Measurements from ENCODE around the gene CCM2.
A peak's percentile ranks its signal among the peaks of the same experiment; 100 is the strongest.

The CCM2 gene

GRCh38 chr7:44964831-44965440, 35.1 kb upstream of the CCM2 start:
- TF ChIP-seq, protein P1, sequence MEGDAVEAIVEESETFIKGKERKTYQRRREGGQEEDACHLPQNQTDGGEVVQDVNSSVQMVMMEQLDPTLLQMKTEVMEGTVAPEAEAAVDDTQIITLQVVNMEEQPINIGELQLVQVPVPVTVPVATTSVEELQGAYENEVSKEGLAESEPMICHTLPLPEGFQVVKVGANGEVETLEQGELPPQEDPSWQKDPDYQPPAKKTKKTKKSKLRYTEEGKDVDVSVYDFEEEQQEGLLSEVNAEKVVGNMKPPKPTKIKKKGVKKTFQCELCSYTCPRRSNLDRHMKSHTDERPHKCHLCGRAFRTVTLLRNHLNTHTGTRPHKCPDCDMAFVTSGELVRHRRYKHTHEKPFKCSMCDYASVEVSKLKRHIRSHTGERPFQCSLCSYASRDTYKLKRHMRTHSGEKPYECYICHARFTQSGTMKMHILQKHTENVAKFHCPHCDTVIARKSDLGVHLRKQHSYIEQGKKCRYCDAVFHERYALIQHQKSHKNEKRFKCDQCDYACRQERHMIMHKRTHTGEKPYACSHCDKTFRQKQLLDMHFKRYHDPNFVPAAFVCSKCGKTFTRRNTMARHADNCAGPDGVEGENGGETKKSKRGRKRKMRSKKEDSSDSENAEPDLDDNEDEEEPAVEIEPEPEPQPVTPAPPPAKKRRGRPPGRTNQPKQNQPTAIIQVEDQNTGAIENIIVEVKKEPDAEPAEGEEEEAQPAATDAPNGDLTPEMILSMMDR (IDR thresholded peaks at IDR 0.05; ENCODE audit: low read depth, low read length) = no peak
- H3K4me3 ChIP-seq (ENCODE audit: low read depth, low read length) = no peak overlapping the region

DNA sequence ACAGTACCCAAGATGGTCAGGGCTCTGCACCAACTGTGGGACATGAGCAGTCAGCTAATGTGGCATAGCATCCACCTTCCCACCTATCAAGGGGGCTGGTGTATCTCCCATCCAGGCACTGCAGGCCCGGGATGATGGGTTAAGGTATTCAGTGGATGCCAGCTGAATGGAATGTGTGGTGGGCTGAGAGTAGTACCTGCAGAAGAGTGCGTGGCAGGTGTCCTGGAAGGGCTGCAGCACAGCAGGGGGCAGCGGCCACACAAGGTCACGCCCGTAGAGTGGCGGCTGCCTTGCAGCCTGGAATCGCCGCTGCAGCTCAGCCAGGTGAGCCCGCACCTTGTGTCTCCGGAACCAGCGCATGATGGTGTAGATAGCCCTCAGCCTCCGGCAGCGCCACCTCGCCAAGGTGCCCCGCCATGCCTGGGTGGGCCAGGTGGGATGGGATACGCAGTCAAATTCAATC, 34.5 kb upstream of the CCM2 start:
- no peak overlapping the region for H3K4me3 ChIP-seq (ENCODE audit: low read depth, low read length)
- TF ChIP-seq, protein P1 (IDR thresholded peaks at IDR 0.05; ENCODE audit: low read depth, low read length) = no peak

DNA sequence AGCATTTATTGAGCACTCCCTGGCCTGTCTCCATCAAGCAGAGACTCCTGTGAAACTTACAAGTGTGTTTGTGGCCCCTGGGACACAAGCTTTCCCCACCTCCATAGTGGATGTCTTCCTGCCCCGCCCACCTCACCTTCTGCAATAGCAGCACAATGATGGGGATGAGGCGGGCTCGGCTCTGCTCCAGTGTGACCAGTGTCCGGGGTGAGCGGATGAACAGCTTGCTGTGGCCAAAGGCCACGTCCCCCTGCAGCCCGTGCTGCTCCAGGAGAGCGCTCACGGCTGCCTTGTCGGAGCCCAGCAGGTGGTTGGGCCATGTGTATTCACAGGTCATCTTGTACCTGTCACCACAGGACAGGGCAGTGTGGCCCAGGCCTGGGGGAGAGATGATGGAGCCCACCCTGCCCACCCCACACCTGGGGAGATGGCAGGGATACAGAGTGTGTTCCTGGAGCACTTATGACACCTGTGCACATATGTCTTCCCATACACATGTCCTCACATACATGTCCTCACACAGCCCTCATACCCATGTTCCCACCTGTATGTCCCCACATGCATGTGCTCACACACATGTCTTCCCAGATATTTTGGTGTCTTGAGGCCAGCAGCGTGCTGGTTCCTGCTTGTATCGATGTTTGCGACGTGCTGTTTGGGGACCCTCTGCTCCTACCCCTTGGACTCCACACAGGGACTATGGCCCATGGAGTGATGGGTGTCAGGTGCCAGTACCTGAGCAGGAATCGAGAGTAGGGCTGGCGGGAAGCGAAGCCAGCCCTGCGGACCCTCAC, 33.9 kb upstream of the CCM2 start:
- no peak overlapping the region for H3K4me3 ChIP-seq (ENCODE audit: low read depth, low read length)

DNA sequence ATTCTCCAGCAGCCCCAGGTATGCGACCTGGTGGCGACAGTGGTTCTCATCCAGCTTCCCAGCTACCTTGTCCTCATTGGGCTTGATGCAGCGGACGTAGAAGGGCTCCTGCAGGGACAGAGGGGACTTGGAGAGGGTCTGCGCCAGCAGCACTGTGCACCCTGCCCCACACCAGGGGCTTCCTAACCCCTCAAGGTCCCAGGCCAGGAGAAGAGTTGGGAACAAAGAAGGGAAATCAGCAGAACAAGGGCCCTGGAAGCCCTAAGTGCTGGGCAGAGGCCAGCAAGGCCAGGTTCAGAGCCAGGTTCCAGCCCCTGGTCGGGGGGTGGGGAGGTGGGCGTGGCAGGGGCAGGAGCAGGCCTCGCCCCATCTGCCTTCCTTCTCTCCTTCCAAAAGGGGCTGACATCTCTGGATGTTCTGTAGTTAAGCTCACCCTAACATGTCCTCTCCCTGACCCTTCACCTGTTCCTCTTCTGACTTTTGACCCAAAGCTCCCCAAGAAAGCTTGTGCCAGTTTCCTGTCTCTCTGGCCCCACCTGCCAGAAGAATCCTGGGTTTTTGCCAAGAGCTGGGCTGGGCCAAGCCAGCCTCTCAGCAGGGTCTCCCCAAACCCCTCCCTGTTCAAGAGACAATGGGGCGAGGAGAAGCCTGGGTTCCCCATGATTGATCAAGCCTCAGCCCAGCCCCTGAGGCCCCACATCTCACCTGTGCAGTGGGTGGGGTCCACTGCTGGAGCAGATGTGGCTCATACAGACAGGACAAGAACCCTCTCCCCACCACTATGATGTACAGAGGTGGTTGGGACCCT, 33.1 kb upstream of the CCM2 start:
- TF ChIP-seq, protein P1 (IDR thresholded peaks at IDR 0.05; ENCODE audit: low read depth, low read length) = no peak
- H3K4me3 ChIP-seq (ENCODE audit: low read depth, low read length) = no peak overlapping the region

More for the DNA sequence above, 33.9 kb upstream of the CCM2 start:
- TF ChIP-seq, protein P1 (IDR thresholded peaks at IDR 0.05; ENCODE audit: low read depth, low read length) = no peak

GRCh38 chr7:44967571-44968446, 32.2 kb upstream of the CCM2 start:
- H3K4me3 ChIP-seq (ENCODE audit: low read depth, low read length) = no peak overlapping the region
- TF ChIP-seq, protein P1 (IDR thresholded peaks at IDR 0.05; ENCODE audit: low read depth, low read length) = peak; percentile 56

- no peak overlapping the region for H3K4me3 ChIP-seq (ENCODE audit: low read depth, low read length)
- TF ChIP-seq, protein P1 (IDR thresholded peaks at IDR 0.05; ENCODE audit: low read depth, low read length) = no peak
Measured at GRCh38 chr7:44969049-44969700, 30.8 kb upstream of the CCM2 start.

Data from WI38 (cell line).